Myocyte (in vitro differentiated cells): ENCODE data around the gene NFATC1. TPM values are rescaled to one million over a fixed set of nuclear protein-coding genes. Genes with fewer than 3 reads are reported as not detected.

Source experiments
- DNase-seq: peaks from one replicate; pipeline ENCODE4 v3.0.0-alpha.2; 2012; ENCODE audit warnings: low read depth
- total RNA-seq: library from RNA; depleted of rRNA; stranded (reverse); fragments of >200 nt; gene quantifications from 2 replicates; pipeline ENCODE4 v1.2.3, GENCODE V29; 2014

The NFATC1 gene
- total RNA-seq, 1 donor from 2014 or later, result 8.7 TPM

DNA sequence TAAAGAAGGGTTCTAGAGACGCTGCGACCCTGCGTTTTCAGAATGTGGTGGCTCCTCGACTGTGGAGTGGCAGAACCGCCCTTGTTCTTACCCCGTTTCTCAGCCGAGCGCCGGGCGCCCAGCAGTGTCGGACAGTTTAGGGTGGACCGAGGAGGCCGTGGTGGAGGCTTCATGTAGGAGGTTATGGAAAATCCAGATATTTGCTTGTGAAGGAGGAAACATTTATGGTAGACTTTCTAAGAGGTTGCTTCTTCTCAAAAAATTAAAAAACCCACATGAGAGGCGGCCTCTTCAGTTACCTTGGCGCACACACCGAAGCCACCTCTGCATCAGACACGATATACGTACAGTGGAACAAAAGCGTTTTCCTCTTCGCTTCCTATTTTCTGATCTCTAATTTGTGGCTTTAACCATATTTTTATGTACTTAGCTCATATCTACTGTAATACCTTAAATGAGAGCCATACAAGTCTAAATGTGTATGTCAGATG, 120.8 kb downstream of the NFATC1 start:
- DNase-seq, result no peak

DNA sequence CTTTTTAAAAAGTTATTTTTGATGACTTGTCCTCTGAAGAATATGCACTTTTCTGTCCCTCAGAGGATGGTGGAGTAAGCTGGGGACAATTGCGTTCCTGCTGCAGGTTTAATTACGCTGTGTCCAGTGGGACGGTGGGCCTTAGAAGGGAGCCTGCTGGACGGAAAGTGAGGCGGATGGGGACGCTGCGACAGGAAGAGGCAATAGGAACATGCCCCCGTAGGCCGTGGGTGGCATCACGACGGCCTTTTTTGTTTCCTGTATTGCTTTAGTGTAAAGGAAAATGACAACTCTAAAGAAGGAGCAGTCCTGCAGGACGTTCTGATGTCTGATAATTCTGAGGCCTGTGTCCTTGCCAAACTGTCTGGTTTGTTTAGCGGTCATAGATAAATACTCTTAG, 121.6 kb downstream of the NFATC1 start:
- no peak for DNase-seq

DNA sequence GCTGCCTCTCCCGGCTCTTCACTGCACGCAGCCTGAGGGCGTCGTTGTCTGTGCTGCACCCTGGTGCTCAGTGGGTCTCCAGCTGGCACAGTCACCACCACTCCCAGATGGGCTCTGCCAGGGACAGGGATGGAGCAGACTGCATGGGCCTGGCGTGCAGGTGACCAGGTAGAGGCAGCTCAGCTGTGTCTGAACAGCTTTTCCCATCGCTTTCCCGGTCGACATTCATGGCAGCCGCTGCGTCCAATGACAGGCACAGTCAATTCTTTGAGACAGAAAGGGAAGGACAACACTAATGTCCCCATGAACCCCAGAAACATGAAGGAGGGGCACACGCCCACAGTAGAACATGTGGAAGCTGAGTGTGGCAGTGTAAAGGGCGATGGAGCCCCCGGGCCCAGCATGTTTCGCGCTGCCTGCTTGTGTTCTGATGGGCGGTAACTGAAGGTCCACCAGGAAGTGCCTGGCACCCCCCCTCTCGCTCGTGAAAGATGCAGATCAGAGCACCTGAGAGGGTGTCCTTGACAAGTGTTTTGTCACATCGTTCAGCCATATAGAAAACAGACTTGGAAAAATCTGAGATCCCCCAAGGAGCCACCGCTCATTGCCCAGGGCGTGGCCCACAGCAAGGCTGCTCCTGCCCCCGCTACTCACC, 122.4 kb downstream of the NFATC1 start:
- no peak for DNase-seq

DNA sequence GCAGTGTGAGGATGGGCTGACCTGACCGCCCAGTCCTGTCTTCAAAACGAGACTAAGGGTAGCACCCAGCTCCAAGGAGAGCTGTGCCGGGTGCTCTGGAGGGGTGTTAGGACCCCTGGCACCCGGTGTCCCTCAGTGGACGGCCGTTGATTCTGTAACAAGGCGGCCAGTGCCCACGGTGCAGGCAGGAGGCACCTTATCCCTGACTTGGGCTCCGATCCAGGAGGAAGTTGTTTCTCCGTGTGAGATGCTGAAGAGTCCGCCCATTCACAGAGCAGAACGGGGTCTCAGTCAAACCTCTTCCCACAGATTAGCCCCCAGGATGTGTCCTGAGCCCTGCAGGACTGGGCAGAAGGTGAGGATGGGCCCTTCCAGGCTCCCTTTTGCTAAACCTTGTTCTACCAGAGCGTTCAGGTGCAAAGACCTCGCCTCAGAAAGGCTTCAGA, 123.0 kb downstream of the NFATC1 start:
- no peak for DNase-seq

DNA sequence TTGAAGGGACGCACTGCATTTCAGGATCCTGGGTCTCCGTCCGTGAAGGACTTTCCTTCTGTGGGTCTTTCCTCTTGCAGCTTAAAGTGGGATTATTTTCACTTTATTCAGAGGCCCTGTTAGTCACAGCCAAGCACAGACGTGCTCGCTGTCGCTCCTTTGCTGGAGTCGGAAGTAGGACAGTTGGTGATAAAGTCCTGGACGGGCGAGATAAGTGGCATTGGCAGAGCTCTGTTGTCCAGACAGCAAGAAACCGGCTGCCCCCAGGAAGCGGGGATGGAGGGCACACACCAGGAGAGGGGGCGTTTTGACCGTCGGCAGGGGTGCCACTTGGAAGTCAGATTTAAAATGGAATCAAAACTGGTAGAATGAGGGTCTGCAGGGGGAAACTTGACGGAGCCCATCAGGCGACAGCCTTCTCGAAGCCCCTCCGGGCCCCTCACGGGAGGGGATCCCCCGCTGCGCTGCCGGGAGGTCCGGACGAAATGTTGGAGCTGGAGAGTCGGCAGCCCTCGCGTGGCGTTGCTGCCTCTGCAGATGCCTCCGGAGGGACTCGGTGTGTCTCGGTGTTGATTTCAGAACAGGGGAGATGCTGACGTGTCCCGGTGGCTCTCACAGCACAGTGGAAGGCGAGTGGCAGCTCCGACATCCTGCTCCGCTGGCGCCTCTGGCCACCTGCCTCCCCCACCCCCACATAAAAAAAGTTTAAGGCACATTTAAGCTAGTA, 124.2 kb downstream of the NFATC1 start:
- no peak for DNase-seq

DNA sequence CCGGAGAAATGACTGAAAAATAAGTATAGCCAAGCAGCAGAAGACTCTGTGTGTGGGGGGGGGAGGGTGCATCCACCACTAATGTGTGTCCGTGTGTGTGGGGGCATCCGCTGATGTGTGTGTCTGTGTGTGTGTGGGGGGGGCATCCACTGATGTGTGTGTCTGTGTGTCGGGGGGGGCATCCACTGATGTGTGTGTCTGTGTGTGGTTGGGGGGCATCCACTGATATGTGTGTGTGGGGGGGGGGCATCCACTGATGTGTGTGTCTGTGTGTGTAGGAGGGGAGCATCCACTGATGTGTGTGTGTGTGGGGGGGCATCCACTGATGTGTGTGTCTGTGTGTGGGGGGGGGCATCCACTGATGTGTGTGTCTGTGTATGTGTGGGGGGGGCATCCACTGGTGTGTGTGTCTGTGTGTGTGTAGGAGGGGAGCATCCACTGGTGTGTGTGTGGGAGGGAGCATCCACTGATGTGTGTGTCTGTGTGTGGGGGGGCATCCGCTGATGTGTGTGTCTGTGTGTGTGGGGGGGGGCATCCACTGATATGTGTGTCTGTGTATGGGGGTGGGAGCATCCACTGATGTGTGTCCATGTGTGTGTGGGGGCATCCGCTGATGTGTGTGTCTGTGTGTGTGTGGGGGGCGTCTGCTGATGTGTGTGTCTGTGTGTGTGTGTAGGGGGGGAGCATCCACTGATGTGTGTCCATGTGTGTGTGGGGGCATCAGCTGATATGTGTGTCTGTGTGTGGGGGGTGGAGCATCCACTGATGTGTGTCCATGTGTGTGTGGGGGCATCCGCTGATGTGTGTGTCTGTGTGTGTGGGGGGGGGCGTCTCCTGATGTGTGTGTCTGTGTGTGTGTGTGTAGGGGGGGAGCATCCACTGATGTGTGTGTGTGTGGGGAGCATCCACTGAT, 125.0 kb downstream of the NFATC1 start:
- no peak for DNase-seq

DNA sequence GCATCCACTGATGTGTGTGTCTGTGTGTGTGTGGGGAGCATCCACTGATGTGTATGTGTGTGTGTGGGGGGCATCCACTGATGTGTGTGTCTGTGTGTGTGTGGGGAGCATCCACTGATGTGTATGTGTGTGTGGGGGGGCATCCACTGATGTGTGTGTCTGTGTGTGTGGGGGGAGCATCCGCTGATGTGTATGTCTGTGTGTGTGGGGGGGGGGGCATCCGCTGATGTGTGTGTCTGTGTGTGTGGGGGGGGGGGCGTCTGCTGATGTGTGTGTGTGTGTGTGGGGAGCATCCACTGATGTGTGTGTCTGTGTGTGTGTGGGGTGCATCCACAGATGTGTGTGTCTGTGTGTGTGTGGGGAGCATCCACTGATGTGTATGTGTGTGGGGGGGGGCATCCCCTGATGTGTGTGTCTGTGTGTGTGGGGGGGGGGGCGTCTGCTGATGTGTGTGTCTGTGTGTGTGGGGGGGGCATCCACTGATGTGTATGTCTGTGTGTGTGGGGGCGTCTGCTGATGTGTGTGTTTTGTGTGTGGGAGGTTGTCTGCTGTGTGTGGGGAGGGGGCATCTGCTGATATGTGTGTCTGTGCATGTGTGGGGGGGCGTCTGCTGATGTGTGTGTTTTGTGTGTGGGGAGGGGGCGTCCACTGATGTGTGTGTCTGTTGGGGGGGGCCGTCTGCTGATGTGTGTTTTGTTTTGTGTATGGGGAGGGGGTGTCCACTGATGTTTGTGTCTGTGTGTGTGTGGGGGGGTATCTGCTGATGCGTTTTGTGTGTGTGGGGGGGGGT, 125.9 kb downstream of the NFATC1 start:
- DNase-seq, result no peak

DNA sequence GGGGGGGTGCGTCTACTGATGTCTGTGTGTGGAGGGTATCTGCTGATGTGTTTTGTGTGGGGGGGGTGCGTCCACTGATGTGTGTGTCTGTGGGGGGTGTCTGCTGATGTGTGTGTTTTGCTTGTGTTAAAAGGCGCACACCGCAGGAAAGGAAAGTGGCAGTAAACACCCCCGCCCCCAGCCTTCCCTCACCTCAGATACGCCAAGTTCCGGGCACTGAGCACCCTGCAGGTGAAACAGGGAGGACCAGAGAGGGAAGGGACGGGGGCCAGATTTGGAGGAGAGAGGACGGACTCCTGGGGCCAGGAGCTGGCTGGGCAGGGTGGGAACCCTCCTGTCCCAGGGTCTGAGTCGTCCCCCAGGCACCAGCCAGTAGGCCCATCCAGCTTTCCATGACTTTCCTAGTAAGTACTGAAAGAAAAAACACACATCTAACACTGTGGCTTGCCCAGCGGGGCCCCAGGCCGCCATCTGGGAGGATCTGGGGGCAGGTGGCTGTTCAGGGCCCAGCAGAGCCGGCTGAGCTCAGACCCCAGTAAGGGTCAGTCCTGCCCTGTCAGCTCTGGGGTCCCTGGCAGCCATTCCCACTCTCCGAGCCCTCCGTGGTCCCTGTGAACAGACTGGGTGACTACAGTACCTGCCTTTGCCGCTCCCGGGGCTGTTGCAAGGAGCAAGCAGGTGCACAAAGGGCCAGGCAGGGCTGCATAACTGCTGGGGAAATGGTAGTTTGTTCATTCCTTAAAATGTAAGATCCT, 126.9 kb downstream of the NFATC1 start:
- DNase-seq, result no peak

DNA sequence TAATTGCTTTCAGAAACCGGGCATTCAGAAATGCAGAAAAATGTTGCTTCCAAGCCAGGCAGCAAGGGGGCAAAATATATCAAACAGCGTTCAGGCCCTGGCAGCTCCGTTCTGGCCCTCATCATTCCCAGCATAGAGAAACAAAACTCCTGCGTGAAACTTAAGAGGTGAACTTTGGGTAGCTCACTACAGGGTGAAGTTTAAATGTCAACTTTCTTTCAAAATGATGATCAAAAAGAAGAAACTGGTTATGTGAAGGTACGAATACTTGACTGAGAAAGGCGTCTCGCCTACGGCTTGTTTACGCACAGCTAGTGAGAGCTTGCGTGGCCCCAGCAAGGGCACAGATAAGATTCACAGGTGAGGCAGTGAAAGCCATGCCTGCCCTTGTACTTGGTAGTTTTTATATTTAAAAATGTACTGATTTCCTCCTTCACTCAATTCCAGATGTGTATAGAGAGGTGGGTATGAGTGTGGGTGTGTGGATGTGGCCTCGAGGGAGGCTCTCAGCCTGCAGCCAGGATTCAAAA, 127.5 kb downstream of the NFATC1 start:
- no peak for DNase-seq

DNA sequence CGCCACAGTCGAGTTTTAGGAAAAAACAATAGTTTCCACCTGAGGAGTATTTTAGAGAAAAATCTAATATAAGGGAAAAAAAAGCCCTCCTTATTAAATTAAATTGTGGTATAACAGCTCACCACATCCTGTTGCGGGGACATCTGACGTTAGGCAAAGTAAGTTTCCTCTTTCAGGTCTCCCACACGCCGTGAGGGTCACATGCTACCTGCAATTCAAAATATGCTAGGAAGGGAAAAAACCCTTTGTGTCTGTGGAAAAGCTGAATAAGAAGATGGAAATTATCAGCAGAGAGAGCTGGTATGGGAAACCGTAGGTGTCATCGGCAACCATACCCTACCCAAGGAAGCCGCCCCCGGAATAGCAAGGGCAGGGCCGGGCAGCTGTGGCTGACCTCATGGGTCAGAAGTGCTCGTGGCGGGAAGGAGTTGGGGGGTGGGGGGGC, 128.0 kb downstream of the NFATC1 start:
- no peak for DNase-seq

DNA sequence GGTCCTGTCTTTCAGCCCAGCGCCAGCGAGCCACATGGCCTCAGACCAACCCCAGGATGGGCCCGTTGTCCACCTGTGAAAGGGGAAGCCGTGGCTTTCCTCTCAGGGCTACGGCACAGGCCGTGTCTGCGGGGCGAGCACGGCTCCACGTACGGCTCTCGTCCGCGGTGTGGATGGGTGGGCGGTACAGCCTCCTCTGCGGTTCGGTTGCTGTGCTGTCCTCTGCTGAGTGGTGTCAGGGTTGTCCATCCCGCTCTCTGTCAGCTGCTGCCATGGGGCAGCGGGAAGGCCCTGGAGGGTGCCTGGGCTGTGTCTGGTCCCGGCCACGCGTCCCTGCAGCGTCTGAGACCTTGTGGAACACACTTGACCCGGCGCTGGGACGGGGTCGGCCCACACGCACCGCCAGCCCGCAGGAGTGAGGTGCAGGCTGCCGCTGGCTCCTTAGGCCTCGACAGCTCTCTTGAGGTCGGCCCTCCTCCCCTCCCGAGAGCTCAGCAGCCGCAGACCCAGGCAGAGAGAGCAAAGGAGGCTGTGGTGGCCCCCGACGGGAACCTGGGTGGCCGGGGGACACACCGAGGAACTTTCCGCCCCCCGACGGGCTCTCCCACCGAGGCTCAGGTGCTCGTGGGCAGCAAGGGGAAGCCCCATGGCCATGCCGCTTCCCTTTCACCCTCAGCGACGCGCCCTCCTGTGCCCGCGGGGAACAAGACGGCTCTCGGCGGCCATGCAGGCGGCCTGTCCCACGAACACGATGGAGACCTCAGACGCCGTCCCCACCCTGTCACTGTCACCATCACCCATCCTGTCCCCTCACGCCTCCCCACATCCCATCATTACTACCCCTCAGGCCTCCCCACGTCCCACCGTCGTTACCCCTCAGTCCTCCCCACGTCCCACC, 128.7 kb downstream of the NFATC1 start:
- no peak for DNase-seq

DNA sequence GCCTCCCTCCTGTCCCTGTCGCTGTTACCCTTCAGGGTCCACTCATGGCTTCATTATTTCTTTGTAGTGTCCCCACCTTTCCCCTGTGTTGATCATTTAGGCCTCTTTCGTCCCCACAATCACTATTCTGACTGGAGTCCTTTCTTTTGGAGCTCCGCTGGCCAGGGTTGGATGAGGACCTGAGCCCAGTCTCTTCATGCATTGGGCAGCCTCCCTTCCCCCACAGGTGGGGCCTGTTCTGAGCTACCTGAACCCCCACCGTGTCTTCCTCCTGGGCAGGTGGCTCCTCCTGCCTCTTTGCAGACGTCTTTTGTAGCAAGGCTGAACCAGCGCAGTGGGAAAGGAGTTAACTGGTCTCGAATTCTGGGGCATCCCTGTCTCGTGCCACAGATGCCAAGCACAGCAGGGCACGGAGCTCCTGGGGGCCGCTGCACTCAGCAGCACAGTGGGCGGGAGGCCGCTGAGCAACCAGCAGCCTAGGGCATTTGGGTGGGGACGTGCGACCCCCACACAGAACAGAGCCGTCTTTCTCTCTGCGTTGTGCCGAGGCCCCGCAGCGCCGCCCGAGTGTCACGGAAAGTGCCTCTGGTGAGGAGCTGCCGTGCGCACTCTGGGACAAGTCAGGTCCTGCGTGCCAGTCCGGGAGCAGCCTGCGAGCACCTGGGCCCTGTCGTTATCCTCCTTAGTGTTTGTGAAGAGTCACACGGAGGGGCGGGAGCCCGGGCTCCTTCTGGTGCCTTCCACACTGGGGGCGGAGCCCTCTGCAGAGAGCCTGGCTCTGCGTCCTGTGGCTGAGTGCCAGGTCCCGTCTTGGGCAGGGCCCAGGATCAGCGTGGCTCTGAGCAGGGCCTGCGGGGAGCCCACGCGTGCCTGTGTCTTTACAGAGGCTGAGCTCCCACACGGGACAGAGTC, 130.1 kb downstream of the NFATC1 start:
- DNase-seq, result no peak

DNA sequence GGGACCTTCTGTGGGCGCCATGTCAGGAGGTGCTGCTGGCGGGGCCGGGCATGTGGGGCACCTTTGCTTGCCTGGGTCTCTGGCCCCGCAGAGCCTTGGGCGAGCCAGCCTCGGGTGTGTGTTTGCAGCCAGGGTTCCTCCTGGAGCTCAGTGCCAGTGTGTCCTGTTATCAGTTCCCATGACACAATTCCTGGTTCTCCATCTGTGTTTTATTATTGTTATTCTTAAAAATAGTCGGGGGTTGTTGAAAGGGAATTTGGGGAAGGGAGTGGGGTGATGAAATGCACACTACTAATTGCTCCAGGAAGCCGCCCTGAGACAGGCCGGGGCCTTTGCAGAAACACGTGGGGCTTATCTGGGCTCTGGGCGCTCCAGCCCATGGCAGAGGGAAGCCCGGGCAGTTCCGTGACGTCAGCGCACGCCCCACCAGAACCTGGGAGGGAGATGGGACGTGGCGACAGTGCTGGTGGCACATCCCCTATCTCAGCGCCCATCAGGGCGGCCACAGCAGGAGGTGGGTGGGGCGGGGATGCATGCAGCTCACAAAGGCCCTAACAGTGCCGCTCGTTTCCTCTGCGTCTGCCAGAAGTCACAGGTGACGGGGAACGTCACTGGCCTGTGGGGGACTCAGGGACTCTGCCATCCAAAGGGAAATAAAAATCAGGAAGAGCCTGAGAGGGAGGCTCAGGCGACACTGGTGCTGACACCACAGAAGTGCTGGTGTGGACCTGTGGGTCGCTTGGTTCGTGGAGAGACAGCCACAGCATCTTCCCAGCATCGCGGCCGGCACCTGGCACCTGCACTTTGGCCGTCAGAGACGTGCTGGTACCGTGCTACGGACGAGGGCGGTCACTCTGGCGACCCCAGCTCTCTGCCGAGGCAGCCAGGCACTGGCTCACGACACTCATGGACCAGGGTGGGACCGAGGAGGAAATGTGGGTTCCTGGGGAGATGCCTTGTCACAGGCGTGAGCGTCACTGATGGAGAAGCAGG, 131.0 kb downstream of the NFATC1 start:
- no peak for DNase-seq

DNA sequence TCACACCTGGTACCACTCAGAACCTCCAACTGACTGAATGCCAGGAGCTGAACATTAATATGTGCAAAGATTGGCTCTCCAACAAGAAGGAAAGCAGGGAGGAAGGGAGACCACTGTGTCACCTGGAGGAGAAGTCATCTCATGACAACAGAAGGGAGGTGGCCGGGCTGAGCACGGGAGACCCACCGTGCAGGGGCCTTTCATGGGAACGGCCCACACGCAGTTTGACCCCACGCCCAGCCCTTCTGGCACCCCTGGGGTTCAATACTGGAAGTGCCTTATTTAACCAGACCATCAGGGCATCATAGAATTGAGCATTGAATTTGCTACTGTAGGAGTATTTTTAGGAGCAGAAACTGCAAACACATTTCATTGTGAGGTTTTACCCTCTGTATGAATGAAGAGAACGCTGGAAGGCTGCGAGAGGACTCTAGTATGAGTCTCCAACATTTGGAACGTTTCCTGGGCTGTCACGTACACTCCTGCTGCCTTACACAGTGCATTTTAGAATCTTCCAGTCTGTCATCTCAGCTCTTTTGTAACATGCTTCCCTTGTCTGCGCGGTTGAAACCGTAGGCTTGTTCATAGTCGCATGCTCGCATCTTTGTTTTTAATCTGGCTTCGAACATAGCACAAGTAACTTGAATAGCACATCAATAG, 132.1 kb downstream of the NFATC1 start:
- no peak for DNase-seq

DNA sequence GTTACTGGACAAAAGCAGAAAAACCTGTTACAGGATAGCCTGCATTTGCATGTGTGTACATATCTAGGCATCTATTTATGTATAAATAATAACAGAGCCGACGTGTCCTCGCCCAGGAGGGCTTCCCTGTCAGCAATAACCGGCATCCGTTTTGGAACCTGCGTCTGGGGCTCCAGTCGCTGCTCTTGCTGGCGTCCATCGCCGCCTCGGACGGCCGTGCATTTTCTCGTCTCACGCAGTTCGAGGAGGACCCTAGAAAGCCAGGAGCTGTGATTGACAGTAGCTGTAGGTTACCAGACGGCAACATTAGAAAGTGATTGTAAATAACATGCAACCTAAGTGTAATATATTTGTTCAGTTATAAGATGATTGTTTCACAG, 132.6 kb downstream of the NFATC1 start:
- no peak for DNase-seq

DNA sequence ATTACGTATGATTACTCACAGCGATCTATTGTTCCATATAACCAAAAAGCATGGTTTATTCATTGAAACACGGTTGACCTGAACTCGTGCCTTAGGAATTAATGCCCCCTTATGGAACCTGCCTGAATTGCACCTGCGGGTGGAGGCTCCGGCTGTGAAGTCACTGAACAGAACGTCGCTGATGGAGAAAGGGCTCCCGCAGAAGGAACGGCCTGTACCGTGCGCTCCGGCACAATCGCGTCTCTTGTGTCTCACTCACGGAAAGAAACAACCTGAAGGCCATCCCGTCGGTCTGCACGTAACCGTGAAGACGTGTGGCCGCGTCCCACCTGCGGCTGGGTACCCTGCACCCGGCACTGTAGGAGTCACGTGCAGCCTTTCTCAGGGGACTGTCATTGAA, 133.1 kb downstream of the NFATC1 start:
- peak; percentile 74 for DNase-seq
